ENCODE data around the gene GKN1. TPM values are rescaled to one million over a fixed set of nuclear protein-coding genes. Genes with fewer than 3 reads are reported as not detected.

Gene GKN1
- total and polyA plus RNA-seq, 2 of the 8 experiments (the other 6 are each of a cell fraction or from before 2014, with no cell fraction given) = not detected

- WGBS, 2 experiments (ENCODE audit: extremely low coverage in 1 of 2, insufficient coverage in 1 of 2, insufficient read length in 1 of 2, insufficient replicate concordance in 2 of 2, low coverage in 1 of 2, low lambda C conversion rate in 2 of 2, missing lambda C conversion rate in 1 of 2) = 81% methylated on average over 4 of the region's 4 CpGs; no CpG with 5 or more reads in 1 of the 2 experiments
- H3K79me2 ChIP-seq (ENCODE audit: control insufficient read depth in 1 of 2, insufficient read depth in 2 of 2, low read length in 2 of 2) = no peaks in the 10 kb centered on the region
- POLR2A ChIA-PET (ENCODE audit: partially characterized antibody) = no interaction called here
- no peak overlapping the region for H3K18ac ChIP-seq (ENCODE audit: extremely low read depth, low read length)
- H2BK12ac ChIP-seq (ENCODE audit: low read depth, low read length) = no peak overlapping the region
- H3K56ac ChIP-seq (replicated peaks; ENCODE audit: insufficient read length, low read depth, low read length) = no peak overlapping the region
- H3K9me3 ChIP-seq (ENCODE audit: insufficient read depth in 2 of 2, low read depth in 1 of 2, low read length in 1 of 2) = no peaks in the 10 kb centered on the region
- H3K23ac ChIP-seq (ENCODE audit: insufficient read length) = no peak overlapping the region
- H2BK120ac ChIP-seq (replicated peaks; ENCODE audit: low read depth, low read length) = no peak overlapping the region
- DNase-seq (ENCODE audit: low read depth in 1 of 2, low spot score in 2 of 2) (no peak), FAIRE-seq (no peak)
- H2BK15ac ChIP-seq (ENCODE audit: low read length) = no peak overlapping the region
- no peaks in the 10 kb centered on the region for H3K23me2 ChIP-seq (ENCODE audit: low read depth, low read length)
- CTCF ChIA-PET (ENCODE audit: partially characterized antibody) = interaction anchor here (0.7 to 6.4 kb wide), 20 partner anchors 8 to 511 kb away, joined by 3 to 54 read pairs (median 8); partner anchors contain the start of genes APLF and FBXO48
- no peak overlapping the region for H4K8ac ChIP-seq (ENCODE audit: extremely low read depth, insufficient read depth, low read length)
- H4K91ac ChIP-seq (replicated peaks; ENCODE audit: insufficient read length, low read length) = no peak overlapping the region
- no peak overlapping the region for H3K4me3 ChIP-seq (ENCODE audit: extremely low read depth in 1 of 4, insufficient read depth in 2 of 4, low read depth in 3 of 4, low read length in 4 of 4)
- H3K4ac ChIP-seq (replicated peaks; ENCODE audit: insufficient read length, low read depth, low read length) = no peak overlapping the region
- H3K27ac ChIP-seq (ENCODE audit: low read depth, low read length) = no peak overlapping the region
- no peak overlapping the region for H2BK20ac ChIP-seq (ENCODE audit: low read length)
- H3K79me1 ChIP-seq (ENCODE audit: low read depth, low read length) = no peaks in the 10 kb centered on the region
- H3K14ac ChIP-seq (ENCODE audit: insufficient read length) = no peak overlapping the region
- no peak overlapping the region for H2AFZ ChIP-seq (ENCODE audit: low read length)
- no peak overlapping the region for H2BK5ac ChIP-seq (ENCODE audit: low read depth, low read length)
- no peak overlapping the region for H3K9ac ChIP-seq (replicated peaks in 1 of 4; ENCODE audit: extremely low read depth in 1 of 4, low read depth in 3 of 4, low read length in 3 of 4)
- H4K20me1 ChIP-seq (replicated peaks in 1 of 2; ENCODE audit: control insufficient read depth in 1 of 2, insufficient read depth in 2 of 2, low read length in 2 of 2) = no peaks in the 10 kb centered on the region
- no peaks in the 10 kb centered on the region for H3K36me3 ChIP-seq (ENCODE audit: control insufficient read depth in 2 of 4, insufficient read depth in 4 of 4, low read length in 3 of 4)
- H3K4me1 ChIP-seq (replicated peaks in 1 of 4; ENCODE audit: control insufficient read depth in 3 of 4, insufficient read depth in 4 of 4, low read length in 3 of 4) = no peaks in the 10 kb centered on the region
- H3K27me3 ChIP-seq (replicated peaks in 1 of 4; ENCODE audit: control insufficient read depth in 3 of 4, extremely low read depth in 1 of 4, insufficient read depth in 3 of 4, low read length in 3 of 4) = no peaks in the 10 kb centered on the region
- H3K4me2 ChIP-seq (ENCODE audit: insufficient read depth in 1 of 2, low read depth in 2 of 2, low read length in 2 of 2) = no peak overlapping the region
- H4K5ac ChIP-seq (ENCODE audit: insufficient read length, low read depth, low read length) = no peak overlapping the region
- no peak overlapping the region for H2AK5ac ChIP-seq (ENCODE audit: low read depth, low read length)
- TF ChIP-seq RAD21 (IDR thresholded peaks at IDR 0.05 in 1 of 2, conservative IDR thresholded peaks at IDR 0.05 in 1 of 2; ENCODE audit: low read depth in 2 of 2, low read length in 2 of 2) = no peak
- no peak for TF ChIP-seq USF2 (IDR thresholded peaks at IDR 0.05; ENCODE audit: low read length)
- no peak for TF ChIP-seq POLR2AphosphoS5 (IDR thresholded peaks at IDR 0.05; ENCODE audit: low read depth, low read length)
- no peak for TF ChIP-seq TAF1 (IDR thresholded peaks at IDR 0.05; ENCODE audit: low read depth, low read length)
- TF ChIP-seq CBX8 (IDR thresholded peaks at IDR 0.05; ENCODE audit: borderline replicate concordance, low read depth, low read length) = no peak
- no peak for TF ChIP-seq SIX5 (IDR thresholded peaks at IDR 0.05; ENCODE audit: low read depth, low read length)
- no peak for TF ChIP-seq SP1 (IDR thresholded peaks at IDR 0.05; ENCODE audit: low read depth, low read length)
- TF ChIP-seq ZNF274 (IDR thresholded peaks at IDR 0.05; ENCODE audit: borderline replicate concordance, extremely low read depth, low read length) = no peak
- TF ChIP-seq RBBP5 (IDR thresholded peaks at IDR 0.05; ENCODE audit: borderline replicate concordance, low read depth, low read length) = no peak
- TF ChIP-seq SP2 (IDR thresholded peaks at IDR 0.05; ENCODE audit: low read length) = no peak
- no peak for TF ChIP-seq MAFK (IDR thresholded peaks at IDR 0.05; ENCODE audit: low read depth, low read length)
- no peak for TF ChIP-seq POLR2A (IDR thresholded peaks at IDR 0.05; ENCODE audit: control extremely low read depth in 1 of 2, low read depth in 2 of 2, low read length in 2 of 2)
- no peak for TF ChIP-seq EP300 (IDR thresholded peaks at IDR 0.05; ENCODE audit: borderline replicate concordance in 1 of 2, low read depth in 2 of 2, low read length in 2 of 2)
- TF ChIP-seq BRCA1 (IDR thresholded peaks at IDR 0.05; ENCODE audit: low read depth, low read length) = no peak
- no peak for TF ChIP-seq CHD2 (IDR thresholded peaks at IDR 0.05; ENCODE audit: low read length)
Observed at GRCh38 chr2:68926796-68927195, 47.6 kb upstream of the GKN1 start.
